Natural killer cell (primary cell): ENCODE measurements around the gene MB21D2. TPM values are rescaled to one million over a fixed set of nuclear protein-coding genes. Genes with fewer than 3 reads are reported as not detected.

ENCODE experiments used
- ATAC-seq, 3 donors: fragments of 150-1000 bp in 2 of 3; fragments of 200-7000 bp in 1 of 3; cut with Tn5 transposase; 1 replicate in 1 of 3; 2 replicates in 2 of 3; pipeline ENCODE4 v1.10.0; 2021; ENCODE audit warnings: mild to moderate bottlenecking in 2 of 3, moderate library complexity in 2 of 3
- DNase-seq, 2 donors: peaks; one replicate each; pipeline versions ENCODE4 v3.0.0 to v3.0.0-alpha.2; 2013 to 2021; ENCODE audit warnings: mixed read lengths in 1 of 2
- H3K27ac ChIP-seq: one replicate; pipeline ENCODE4 v1.5.1; 2013; ENCODE audit warnings: mild to moderate bottlenecking, low read length
- H3K27me3 ChIP-seq: one replicate; pipeline ENCODE4 v1.6.1; 2013; ENCODE audit warnings: low read length; ENCODE audit not compliant: control insufficient read depth, insufficient read depth
- H3K36me3 ChIP-seq: one replicate; pipeline ENCODE4 v1.6.1; 2013; ENCODE audit warnings: low read length; ENCODE audit not compliant: control insufficient read depth, insufficient read depth
- H3K4me1 ChIP-seq: one replicate; pipeline ENCODE4 v1.6.1; 2013; ENCODE audit warnings: low read length; ENCODE audit not compliant: control insufficient read depth, insufficient read depth
- H3K4me3 ChIP-seq: one replicate; pipeline ENCODE4 v1.5.1; 2013; ENCODE audit warnings: low read length
- H3K9me3 ChIP-seq: one replicate; pipeline ENCODE4 v1.6.1; 2013; ENCODE audit warnings: low read length; ENCODE audit not compliant: control insufficient read depth, insufficient read depth
- H3K27ac Mint-ChIP-seq, 2 donors: one replicate each; pipeline ENCODE4 v1.8.0; 2022; ENCODE audit warnings: mild to moderate bottlenecking in 2 of 2, mixed read lengths in 2 of 2, moderate library complexity in 1 of 2
- H3K27me3 Mint-ChIP-seq, 2 donors: one replicate each; pipeline ENCODE4 v1.8.0; 2022; ENCODE audit warnings: low read depth in 2 of 2, mixed read lengths in 2 of 2
- H3K36me3 Mint-ChIP-seq: one replicate; pipeline ENCODE4 v1.8.0; 2022; ENCODE audit warnings: mixed read lengths
- H3K4me1 Mint-ChIP-seq, 2 donors: one replicate each; pipeline ENCODE4 v1.8.0; 2022; ENCODE audit warnings: mixed read lengths in 2 of 2
- H3K4me3 Mint-ChIP-seq: one replicate; pipeline ENCODE4 v1.8.0; 2022; ENCODE audit warnings: mild to moderate bottlenecking, moderate library complexity, mixed read lengths
- H3K9me3 Mint-ChIP-seq, 2 donors: one replicate each; pipeline ENCODE4 v1.8.0; 2022; ENCODE audit warnings: mixed read lengths in 2 of 2
- CTCF ChIP-seq: fragments of 200-600 bp; IDR thresholded peaks from one replicate; pipeline ENCODE4 v1.8.0; 2022; ENCODE audit warnings: antibody characterized with exemption
- WGBS: methylation state at CpG from one replicate; pipeline ENCODE4 v1.1.7; 2013; ENCODE audit warnings: missing lambda C conversion rate; ENCODE audit not compliant: insufficient coverage; 5-methylcytosine and 5-hydroxymethylcytosine counted together
- intact Hi-C: fragments of 100-400 bp; cut with micrococcal nuclease; formaldehyde crosslinking; loops from one replicate; pipeline ENCODE4 v1.14.2; 2022
- total RNA-seq, 4 donors: library from RNA; stranded (reverse); fragments of 120-200 nt in 1 of 4; gene quantifications; one replicate each; pipeline versions ENCODE4 v1.2.3 to v1.2.4, GENCODE V29; 2013 to 2022

MB21D2 gene
- total RNA-seq, 3 donors from 2014 or later (not counting 1 experiment from before 2014, with no cell fraction given), result 0.19 to 0.45 (median 0.27) TPM

GRCh38 chr3:192884777-192885773, 32.6 kb downstream of the MB21D2 start:
- intact Hi-C loops, result no loop called here
- ATAC-seq, result no peak

DNA sequence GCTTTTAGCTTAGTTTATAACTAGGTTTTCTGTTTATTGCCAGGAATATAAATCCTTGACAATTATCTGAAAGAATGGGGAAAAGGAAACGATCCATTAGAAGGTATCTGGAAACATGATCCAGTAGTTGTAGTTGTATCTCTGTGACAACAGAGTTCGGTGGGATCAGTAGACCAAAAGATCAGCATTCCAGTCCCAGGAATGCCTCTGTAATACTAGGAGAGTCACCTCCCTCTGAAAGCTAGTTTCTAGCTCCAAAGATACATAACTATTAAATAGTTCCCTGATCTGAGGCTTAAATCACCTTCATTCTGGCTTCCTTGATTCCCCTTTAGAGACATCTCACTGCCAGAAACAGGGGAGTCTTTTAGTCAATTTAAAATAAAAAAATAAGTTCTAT, 34.1 kb downstream of the MB21D2 start:
- no peak overlapping the region for H3K27ac Mint-ChIP-seq
- Histone ChIP-seq H3K9me3 (no peaks in the 10 kb centered on the region), H3K4me3 (no peak overlapping the region), H3K27ac (no peak overlapping the region), H3K36me3 (no peaks in the 10 kb centered on the region), H3K4me1 (no peaks in the 10 kb centered on the region), H3K27me3 (no peaks in the 10 kb centered on the region)
- DNase-seq (no peak), ATAC-seq (no peak)
- TF ChIP-seq CTCF, result no peak
- intact Hi-C loops, result no loop called here
- no peaks in the 10 kb centered on the region for H3K9me3 Mint-ChIP-seq
- no peaks in the 10 kb centered on the region for H3K27me3 Mint-ChIP-seq
- 80% methylated on average over 2 of the region's 2 CpGs for WGBS
- H3K4me1 Mint-ChIP-seq, result no peaks in the 10 kb centered on the region
- H3K36me3 Mint-ChIP-seq, result no peaks in the 10 kb centered on the region
- H3K4me3 Mint-ChIP-seq, result no peak overlapping the region

More at GRCh38 chr3:192884777-192885773, 32.6 kb downstream of the MB21D2 start:
- no peak for TF ChIP-seq CTCF
- Histone ChIP-seq H3K36me3 (no peaks in the 10 kb centered on the region), H3K27ac (no peak overlapping the region), H3K27me3 (no peaks in the 10 kb centered on the region), H3K4me3 (no peak overlapping the region), H3K9me3 (no peaks in the 10 kb centered on the region), H3K4me1 (no peaks in the 10 kb centered on the region)
- WGBS, result 61% methylated on average over 8 of the region's 8 CpGs
- H3K4me1 Mint-ChIP-seq, result no peaks in the 10 kb centered on the region
- H3K4me3 Mint-ChIP-seq, result no peak overlapping the region
- no peaks in the 10 kb centered on the region for H3K36me3 Mint-ChIP-seq
- no peak overlapping the region for H3K27ac Mint-ChIP-seq
- no peak for DNase-seq
- no peaks in the 10 kb centered on the region for H3K9me3 Mint-ChIP-seq
- no peaks in the 10 kb centered on the region for H3K27me3 Mint-ChIP-seq

DNA sequence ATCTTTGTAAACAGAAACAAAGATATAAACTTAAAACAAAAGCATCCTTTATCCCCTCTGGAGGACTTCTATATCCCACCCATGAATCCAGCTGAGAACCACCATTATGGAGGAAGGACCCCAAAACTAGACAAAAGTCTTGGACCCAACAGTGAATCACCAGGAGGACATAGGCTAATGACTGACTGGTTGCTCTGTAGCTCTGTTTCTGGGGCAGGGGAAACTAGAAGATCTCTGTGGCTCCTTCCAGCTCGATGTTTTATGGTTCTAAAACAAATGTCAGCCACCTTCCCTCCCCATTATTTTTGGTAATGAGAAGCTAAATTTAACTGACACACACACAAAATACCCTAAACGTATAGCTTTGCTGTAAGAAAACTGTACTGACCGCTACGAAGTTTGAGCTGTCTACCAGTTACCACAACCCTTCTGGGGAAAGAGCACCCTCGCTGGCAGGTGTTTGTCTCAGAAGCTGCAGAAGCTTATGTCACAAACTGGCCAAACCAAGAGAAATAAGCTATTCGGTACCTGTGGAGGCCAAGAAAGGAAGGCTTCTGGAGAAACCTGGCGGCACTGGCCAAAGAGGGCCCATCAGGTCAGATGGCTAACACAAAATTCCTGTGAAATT, 36.4 kb downstream of the MB21D2 start:
- ATAC-seq (no peak), DNase-seq (no peak)
- H3K9me3 ChIP-seq, result no peaks in the 10 kb centered on the region
- no peak overlapping the region for H3K27ac ChIP-seq
- no peak overlapping the region for H3K4me3 ChIP-seq
- H3K4me1 Mint-ChIP-seq, result no peaks in the 10 kb centered on the region
- H3K9me3 Mint-ChIP-seq, result no peaks in the 10 kb centered on the region
- H3K36me3 ChIP-seq, result no peaks in the 10 kb centered on the region
- no peak for TF ChIP-seq CTCF
- no peaks in the 10 kb centered on the region for H3K27me3 ChIP-seq
- H3K27me3 Mint-ChIP-seq, result no peaks in the 10 kb centered on the region
- 87% methylated on average over 6 of the region's 7 CpGs for WGBS
- H3K4me3 Mint-ChIP-seq, result no peak overlapping the region
- intact Hi-C loops, result no loop called here
- H3K4me1 ChIP-seq, result no peaks in the 10 kb centered on the region
- no peak overlapping the region for H3K27ac Mint-ChIP-seq
- H3K36me3 Mint-ChIP-seq, result no peaks in the 10 kb centered on the region
